GM21723 (cell line): ENCODE results near the gene MGAT5.
"Not testable (repeated sequence)": the region's sequence is repeated elsewhere in the genome, so short reads cannot be mapped to it uniquely, and the experiment has no call there.

Source experiments
- ATAC-seq: cut with Tn5 transposase; IDR thresholded peaks from one replicate; pipeline ENCODE4 v1.9.1; 2021; ENCODE audit warnings: mild to moderate bottlenecking, moderate library complexity; ENCODE audit not compliant: unreplicated experiment

Gene MGAT5

DNA sequence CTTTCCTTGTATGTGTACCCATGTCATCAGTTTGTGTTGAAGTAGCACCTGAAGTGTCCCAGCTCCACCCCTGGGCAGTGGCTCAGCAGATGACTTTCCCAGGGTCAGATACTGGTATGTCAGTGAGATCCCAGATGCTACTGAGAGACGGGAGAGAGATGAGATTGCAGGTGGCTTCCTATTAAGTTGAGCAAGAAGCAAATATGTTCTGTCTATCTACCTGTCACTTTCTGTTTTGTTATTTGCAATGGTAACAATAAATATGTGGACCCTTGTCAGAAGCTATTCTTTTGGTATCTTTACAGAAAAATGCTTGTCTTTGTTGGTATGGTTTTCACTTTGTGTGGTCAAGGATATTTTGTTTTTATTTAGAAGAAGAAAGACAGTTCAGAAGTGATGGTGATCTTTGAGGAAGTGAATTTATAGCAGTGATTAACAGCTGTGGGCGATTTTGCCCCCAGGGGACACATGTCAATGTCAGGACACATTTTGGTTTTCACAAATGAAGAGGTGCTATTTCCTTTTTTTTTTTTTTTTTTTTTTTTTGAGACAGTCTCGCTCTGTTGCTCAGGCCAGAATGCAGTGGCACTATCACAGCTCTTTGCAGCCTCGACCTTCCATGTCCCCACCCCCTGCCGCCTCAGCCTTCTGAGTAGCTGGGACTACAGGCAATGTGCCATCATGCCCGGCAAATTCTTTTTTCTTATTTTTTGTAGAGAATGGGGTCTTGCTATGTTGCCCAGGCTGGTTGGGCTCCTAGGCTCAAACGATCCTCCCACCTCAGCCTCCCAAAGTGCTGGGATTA is 21.4 kb downstream of the MGAT5 start:
- peak; percentile 89 for ATAC-seq

DNA sequence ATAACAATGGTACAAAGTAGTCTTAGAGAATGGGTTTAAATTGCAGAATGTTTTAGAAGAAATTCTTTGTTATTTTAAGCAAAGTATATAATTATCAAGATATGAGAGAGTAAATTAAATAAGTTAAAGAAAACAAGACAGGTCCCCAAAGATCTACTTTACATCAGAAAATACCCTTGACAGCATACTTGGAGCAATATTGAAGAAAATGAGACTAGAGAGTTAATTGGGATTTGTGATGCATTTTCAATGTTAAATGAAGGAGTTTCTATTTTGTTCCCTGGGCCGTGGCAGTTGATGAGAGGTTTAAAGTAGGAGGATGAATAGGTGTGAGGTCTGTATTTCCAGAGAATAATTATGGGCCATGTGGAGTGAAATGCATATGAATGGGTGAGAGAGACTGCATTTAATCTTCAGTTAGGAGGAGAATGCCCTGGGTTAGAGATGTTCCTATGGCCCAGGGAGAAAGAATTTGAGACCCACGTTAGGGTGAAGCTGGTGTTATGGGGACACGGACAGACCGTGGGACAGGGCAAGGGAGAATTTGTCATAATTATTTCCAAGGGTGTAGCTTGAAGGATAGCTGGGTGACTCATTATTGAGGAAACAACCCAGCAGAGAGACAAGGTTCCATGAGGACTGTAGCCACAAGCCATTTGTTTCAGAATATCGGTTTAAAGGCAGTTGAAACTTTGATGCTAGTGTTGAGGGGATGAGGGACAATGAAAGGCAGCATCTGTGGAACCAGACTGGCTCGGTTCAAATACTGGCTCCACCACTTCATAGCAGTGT is 22.7 kb downstream of the MGAT5 start:
- no peak for ATAC-seq

DNA sequence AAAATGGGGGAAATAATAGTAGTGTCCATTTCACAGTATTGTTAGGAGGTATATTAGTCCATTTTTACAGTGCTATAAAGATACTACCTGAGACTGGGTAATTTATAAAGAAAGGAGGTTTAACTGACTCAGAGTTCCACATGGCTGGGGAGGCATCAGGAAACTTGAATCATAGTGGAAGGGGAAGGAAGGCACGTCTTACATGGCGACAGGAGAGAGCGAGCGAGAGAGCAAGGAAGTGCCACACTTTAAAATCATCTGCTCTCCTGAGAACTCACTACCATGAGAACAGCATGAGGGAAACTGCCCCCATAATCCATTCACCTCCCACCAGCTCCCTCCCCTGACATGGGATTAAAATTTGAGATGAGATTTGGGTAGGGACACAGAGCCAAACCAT is 23.4 kb downstream of the MGAT5 start:
- ATAC-seq, result no peak

DNA sequence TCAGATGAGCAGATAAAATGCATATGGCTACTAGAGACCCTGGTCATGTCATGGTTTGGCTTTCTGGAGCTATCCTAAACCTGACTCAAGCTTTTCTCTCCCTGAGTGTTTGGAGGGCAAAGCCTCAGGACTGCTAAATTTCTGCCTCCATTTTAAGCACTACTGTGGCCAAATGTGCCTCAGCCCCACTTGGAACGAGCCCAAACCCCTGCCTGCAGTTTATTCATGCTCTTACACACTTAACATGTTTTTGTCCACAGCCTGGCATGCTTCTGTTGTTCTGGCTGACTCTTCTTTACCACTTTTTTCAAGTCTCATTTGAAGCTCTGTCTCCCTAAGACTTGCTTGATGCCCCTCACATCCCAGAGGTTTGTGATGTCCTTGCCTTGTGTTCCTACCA is 24.7 kb downstream of the MGAT5 start:
- no peak for ATAC-seq

DNA sequence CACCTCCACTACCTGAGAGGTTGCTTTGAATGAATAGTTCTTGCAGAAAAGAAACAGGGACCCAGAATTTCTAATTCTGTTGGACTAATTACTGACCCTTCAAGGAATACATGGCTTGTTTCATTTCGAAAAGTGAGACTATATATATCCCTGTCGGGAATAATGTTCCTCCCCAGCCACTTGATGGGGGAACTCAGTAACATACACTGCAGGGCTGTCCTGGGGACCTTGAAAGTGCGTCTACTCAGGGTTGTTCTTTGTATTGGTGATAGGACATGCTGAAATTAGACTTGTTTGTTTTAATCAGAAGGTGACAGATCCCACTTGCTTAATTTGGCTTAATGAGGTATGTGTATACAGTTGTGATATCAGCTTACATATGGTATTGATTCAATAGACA is 25.5 kb downstream of the MGAT5 start:
- ATAC-seq, result no peak

DNA sequence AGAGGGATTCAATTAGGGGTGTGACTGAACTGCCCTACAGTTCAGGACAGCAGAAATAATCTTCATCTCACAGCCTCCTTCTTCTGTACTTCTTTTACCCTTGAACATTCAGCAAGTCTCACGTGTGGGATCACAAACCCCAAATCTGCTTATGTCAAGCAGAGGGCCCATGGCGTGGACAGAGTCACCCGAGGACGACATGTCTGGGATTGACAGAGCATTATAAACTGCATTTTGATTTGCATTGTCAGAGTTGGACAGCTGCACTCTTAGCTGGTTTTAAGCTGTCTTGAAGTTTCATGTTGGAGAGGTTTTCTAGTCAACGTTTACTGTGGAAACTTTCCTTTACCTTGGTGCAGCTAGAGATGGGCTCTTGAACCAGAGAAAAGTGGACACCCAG is 26.4 kb downstream of the MGAT5 start:
- no peak for ATAC-seq

DNA sequence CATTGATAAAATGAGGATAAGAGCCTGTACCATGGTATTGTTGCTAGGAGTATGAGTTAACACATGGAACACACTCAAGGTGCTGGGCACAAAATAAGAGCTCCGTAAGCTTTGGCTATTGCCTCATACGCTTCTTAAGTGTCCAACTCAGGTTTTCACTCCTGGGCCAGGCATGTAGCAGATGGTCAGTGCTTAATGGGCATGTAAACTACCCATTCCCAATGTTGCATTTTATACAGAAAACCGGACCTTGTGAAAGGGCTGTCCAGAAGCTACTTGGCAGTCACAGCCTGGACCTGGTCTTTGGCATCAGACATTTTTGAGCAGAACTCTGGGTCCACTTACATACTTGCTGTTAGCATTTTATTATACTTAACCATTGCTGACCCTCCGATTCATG is 26.9 kb downstream of the MGAT5 start:
- no peak for ATAC-seq

DNA sequence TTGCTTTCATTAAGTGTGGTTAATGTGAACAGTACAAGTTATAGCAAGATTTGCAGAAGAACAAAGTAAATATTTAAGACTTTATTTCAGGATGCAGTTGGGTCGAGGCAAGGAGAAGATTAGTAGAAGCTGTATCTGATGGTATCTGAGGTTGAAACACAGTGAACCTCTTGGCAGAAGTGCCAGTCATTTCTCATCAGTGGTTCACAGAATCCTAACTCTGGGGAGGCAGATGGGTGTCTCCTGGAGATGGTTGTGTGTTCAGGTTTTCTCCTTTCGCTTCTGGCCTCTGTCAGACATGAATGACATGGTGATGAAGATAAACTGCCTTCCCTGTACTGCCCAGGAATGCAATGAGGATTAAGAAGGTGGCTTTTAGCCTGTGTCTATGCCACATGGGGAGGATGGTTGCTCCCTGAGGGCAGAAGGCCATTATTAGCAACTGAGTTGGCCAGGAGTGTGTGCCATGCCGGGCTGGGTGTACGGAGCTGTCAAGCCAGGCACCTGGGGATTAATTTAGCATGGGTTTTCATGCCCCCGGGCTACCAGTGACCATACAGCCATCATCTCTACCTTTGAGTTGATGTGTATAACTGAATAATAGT is 28.0 kb downstream of the MGAT5 start:
- ATAC-seq, result no peak

DNA sequence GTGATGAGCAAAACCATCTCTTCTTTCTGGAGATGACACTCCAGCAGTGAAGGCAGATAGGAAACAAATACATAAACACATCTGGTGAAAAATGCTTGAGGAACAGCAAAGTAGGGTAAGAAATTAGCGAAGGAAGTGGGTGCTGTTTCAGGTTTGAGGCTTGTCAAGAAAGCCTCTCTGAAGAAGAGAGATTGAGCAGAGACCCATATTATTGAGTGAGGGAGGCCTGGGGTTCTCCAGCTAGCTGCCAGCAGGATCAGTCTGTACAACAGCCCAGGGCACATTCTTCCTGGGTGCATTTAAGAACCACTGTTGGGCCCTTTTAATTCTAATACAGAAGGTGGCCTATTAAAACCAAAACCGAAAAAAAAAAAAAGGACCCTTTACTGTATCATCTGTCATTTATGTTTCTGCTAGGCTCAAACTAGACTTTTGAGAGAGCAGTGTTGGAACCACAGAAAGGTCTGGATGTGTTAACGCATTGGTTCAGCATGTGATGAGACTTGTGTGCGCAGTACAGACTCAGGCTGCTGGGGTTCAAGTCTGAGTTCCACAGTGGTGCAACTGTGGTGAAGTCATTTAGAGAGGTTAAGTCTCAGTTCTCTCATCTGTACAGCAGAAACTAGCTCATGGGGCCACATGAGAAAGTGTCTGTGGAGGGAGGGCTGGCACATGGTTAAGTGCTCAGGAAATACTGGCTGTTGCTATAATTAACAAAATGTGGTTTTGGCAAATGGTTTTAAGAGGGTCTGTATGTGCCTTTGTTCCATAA is 28.9 kb downstream of the MGAT5 start:
- peak; percentile 90 for ATAC-seq

DNA sequence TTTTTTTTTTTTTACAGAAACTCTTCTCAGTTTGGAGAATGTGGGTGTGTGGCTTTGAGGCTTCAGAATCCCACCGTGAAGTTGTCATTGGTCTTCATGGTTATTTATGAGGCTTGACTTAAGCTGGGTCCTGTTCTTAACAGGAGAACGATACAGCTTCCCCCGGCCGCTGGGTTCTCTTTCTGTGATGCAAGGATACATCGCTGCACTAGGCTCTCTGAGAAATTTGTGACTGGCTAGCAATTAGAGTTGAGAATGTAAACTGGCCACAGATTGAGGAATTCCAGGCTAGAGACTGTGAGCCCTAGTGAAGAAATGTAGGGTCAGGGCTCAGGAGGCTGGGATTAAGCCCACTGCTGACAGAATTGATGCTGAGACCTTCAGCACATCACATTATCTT is 29.8 kb downstream of the MGAT5 start:
- ATAC-seq, result peak; percentile 0

DNA sequence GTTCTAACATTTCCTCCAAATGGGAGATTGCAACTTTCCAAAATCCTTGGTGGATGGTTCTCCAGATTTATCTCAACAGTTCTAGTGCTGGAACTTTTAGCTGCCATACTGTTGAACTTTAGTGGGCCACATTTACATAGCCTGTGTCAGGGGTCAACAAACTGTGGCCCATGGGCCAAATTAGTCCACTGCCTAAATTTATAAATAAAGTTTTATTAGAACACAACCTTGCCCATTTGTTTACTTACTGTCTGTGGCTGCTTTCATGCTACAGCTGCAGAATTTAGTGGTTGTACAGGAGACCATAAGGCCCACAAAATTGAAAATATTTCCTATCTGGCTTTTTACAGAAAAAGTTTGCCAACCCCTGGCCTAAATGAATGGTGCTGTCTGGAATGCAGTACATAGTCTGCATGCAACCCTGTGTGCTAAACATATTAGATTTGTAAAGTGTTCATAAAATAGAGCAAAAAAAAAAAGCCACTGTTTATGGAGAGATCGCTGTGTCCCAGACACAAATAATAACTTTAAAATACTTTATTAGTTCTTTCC is 30.3 kb downstream of the MGAT5 start:
- no peak for ATAC-seq

DNA sequence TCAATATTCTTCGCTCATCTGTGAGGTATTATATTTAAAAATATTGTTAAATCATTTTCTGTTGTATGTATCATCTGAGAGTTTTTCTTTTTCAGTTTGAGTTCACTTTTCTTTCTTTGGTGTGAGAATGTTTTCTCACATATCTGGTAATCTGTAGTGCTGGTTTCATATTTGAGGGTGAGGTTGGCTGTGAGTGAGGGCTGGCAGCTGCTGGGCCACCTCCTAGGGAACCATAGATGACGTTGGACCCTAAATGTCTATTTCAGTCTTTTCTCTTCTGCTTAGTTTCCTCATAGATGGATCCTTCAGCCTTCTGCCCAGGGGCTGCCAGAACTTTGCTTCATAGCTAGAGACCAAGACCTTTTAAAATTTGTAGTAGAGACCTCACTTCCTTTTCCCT is 33.5 kb downstream of the MGAT5 start:
- peak; percentile 48 for ATAC-seq

DNA sequence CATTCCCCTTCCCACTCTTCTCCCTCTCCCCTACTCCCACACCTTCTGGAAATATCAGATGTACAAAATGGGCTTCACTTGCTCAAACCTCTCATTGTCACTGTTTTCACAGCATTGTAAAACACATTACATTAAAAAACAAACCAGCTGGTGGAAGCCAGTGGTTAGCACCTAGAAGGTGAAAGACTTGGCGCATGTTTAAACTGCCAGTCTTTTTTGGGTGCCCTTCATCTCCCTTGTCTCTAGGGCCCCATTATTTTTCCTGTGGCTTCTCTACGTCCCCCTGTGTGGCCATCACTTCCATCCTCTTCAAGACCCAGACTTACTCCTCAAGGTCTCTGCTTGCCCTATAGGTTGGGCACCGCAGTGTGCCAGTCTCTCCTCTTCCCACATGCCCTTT is 34.9 kb downstream of the MGAT5 start:
- ATAC-seq, result no peak

DNA sequence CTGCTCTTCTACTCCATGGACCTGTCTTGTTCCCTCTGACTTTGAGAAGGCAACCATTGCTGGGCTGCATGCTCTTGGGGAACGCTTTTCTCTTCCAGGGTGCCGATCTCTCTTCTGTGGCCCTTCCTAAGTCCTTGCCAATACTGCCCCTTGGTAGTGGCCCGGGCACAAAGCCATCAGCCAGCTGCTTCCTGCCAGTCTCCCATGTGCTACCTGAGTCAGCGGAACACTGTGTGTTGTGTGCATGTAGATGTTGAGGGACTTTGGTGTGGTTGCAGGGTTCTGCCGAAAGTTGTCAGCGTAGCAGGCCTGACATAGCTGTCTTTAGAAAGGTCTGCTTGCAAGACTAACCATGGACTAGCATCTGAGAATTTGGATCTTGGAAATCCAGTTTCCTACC is 35.4 kb downstream of the MGAT5 start:
- no peak for ATAC-seq

DNA sequence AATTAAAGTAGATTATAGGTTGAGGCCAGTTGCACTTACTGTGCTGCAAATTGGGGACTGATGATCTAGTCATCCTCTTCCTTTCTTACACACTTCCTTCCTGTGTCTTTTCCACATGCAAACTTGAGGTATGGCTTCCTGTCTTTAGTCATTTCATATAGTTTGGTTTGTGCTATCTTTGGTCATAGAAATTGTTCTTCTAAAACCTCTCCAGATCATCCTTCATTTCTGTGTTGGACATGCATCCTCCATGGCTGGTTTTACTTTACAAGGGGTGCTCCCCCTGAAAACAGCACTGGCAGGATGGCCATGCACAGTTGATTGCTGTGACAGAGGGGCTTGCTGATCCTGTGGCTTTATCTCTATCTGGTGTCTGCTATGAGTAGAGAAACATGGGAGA is 36.5 kb downstream of the MGAT5 start:
- peak; percentile 48 for ATAC-seq

DNA sequence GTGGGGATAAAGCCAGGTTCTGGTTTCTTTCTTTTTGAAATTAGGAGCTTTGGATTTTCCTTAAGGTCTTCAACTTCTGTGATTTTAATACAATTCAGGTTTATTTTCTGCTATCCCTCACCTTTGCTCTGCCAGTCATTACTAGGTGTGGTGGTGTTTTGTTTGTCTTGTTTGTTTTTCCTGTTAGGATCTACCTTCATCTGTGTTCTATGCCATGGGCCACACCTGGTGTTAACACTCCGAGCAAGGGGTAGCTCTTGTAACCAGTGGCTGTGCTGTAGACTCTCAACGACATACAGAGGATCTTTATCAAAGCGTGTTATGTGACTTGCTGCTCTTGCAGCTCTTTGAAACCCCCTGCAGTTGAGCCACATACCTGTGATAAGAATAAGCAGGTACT is 38.6 kb downstream of the MGAT5 start:
- ATAC-seq, result no peak

DNA sequence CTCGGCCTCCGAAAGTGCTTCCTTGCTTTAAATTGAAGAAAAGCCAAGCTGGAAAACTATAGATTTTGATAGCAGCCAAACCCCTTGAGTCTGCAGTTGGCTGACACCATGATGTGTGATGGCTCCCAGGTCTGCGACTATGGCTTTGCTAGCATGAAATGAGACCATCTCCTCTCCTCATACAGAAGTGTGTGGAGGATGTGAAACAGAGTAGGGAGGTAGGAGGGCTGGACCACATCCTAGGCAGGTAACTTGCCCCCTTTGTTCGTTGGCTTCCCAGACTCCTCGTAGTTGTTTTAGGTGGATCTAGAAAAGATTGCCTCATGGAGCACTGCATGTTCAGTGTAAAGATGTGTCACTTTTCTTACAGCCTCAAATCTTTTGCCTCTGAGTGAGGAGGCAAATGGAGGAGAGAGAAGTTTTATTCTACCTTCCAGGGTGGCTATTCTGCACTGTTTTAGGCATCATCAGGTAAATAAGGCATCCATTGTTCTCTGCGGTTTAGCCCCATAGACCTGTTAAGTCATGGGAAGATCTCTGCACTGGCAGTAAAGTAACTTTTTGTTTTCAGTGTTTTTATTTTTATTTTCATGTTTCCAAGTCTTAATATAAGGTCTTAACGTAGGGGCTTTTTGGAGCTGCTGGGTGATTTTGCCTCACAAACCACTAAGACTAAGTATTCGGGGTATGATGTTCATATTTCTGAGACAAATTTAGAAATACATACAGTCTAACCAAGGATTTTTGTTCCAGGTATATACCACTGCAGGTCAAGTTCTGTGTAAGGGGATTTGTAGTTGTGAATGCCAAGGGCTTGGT is 40.1 kb downstream of the MGAT5 start:
- ATAC-seq, result no peak

DNA sequence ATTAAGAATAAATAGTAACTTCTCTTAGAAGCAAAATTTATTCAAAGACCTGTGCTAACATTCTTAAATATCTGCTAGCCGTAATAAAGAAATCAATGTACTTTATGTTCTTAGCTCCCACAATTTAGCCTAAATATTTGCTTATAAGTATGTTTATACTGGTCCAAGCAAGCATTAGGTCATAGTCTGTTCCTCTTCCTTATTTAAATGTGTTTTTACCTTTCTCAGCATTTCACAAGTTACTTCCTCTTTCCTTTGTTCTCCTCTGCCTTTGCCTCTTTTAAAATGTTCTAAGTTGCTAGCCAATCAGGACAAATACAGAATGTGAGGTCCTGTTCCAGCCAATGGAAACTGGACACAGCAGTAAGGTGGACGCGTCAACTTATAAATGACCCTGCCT is 40.7 kb downstream of the MGAT5 start:
- ATAC-seq, result not testable (repeated sequence)

DNA sequence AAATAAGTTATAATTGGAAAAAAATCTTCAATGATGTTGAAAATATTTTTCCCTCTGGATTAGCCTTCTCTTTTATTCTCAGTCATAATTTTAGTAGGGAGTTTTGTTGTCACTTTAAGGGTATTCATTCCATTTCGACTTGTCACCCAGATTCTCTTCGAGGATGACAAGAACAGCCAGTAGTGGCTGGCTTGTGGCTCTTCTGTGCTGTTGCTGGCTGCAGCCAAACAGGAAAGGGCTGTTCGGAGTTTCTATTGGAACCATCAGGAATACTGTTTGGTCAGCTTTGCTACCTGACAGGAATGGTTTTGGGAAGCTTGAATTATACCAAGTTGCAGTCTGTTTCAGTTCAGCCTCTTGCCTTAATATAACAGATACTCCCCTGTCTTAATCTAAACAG is 41.6 kb downstream of the MGAT5 start:
- no peak for ATAC-seq

DNA sequence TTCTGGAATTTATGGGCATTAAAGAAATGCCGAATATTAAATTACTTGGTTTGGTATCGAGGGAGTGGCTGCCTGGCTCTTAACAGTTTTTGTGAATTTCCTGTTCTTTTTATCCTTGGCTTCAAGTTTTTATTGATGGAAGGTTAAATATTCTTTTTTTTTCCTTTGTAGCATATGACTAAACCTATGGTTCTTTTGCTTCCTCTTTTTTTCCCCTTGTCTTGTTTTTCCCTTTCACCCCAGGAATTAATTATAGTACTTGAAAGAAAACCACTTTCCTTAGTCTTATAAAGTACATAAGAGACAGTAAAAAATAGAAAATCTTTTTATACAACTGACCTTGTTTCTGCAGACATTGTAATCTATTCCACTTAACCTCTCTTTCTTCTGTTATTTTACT is 42.4 kb downstream of the MGAT5 start:
- no peak for ATAC-seq
